DMS 273 (cell line): ENCODE results near the gene CD276.
"Not testable (repeated sequence)": the region's sequence is repeated elsewhere in the genome, so short reads cannot be mapped to it uniquely, and the experiment has no call there.

ENCODE experiments used
- DNase-seq: peaks from one replicate; lab custom pipeline; 2025; ENCODE audit not compliant: unreplicated experiment; lab: John Stamatoyannopoulos, UW

CD276 gene

DNA sequence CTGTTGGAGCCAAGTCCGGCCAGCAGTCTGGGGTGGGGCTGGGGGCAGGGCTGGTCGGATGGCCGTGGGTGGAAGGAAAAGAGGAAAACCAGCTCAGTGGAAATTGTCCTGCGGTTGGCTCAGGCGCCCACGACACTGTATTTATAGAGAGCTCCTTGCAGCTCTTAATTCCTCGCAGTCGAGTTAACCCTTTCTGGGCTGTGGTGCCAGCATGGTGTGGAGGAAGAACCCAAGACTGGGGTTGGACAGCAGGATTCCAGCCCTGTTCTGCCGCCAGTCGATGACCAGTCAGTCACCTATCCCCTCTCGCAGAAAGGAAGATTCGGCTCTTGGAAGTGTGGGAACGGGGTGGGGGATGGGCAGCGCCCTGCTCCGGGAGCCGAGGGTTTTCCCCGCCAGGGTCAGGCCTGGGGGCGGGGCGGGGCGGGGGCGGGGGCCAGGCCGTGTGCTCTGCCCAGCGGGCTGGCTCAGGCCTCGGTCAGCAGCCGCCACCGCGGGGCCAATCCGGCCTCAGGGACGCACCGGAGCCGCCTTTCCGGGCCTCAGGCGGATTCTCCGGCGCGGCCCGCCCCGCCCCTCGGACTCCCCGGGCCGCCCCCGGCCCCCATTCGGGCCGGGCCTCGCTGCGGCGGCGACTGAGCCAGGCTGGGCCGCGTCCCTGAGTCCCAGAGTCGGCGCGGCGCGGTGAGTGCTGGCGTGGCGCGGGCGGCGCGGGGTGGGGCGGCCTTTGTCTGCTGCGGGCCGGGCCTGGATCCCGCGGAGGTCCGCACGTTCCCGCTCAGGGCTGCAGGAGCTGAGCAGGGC lies at the start of gene CD276:
TSS of gene CD276 (plus strand) at position 607 of the 804 bp plus-strand sequence. CDS start 15,257 bp downstream, outside the sequence.
- peak; percentile 57 for DNase-seq

GRCh38 chr15:73637527-73637926 lies 46.7 kb upstream of the CD276 start:
- no peak for DNase-seq

DNA sequence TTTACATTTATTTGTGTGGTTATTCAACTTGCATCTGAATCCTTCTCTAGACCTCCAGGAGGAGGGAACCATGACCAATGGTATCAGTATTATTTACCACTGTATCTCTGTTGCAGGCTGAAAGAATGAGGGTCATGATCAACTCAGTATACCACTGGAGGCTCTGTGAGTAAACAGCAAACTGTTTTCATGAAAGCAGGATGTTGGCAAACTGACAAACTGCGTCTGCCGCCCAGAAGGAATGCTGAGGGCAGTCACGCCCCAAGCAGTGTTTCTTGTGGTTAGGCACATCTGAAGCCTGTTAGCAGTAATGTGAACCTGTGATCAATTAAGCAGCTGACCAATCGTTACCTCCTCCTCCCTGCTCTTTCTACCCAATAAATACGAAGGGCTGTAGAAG lies 44.7 kb upstream of the CD276 start:
- not testable (repeated sequence) for DNase-seq

GRCh38 chr15:73647259-73648013 lies 36.7 kb upstream of the CD276 start:
- no peak for DNase-seq

DNA sequence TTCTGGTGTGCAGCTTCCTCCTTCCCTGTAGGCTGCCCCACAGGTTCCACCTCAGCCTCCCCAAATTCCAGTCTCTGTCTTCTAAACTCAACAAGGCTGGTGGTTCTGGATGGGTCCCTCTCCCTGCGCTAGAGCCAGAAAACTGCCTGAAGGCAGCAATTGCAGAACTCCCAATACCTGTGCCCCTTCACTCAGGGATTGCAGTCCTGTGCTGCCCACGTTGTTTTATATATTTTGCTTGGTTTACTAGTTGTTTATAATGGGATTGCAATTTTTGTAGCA lies 36.2 kb upstream of the CD276 start:
- DNase-seq, result no peak

DNA sequence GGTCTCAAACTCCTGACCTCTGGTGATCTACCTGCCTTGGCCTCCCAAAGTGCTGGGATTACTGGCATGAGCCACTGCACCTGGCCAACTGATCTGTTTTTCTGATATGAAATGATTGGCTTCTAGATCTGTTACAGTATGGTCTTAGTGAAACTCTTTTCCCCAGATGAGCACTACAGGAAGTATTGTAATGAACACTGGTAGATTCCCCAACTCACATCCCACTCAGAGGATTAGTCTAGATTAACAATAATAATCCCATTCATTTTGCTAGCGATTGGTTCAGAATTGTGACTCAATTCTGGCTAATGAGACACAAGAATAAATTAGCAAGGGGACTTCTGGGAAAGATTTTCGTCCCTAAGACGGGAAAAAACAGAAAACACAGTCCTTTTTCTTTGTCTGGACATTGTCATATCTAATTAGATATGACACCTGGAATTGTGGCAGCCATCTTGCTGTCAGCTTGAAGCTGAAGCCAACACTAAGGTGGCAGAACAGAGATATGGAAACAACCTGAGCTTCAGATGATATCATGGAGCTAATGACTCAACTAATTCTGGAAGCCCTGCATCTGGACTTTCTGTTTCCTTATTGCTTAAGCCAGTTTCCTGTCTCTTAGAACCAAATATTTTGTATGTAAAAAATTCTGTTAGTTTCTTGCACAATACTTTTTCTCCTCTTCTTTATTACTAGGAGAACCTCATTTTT lies 33.6 kb upstream of the CD276 start:
- DNase-seq, result no peak

DNA sequence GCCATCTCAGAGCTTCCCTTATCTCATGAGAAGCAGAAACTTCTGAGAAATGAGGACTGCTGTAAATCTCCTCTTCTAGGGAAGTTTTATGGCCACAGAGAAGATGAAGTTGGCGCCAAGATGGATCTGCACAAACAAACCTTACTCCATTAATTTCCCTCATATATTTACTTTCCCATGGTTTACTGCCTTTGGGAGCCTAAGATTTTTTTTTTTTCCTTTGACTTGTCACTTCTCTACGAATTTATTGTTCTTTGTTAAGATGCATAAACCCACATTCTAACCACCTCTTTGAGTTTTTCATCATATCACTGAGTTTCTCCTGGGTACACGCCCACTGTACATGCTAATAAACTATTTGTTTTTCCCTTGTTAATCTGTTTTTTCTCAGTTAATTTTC lies 29.5 kb upstream of the CD276 start:
- no peak for DNase-seq

DNA sequence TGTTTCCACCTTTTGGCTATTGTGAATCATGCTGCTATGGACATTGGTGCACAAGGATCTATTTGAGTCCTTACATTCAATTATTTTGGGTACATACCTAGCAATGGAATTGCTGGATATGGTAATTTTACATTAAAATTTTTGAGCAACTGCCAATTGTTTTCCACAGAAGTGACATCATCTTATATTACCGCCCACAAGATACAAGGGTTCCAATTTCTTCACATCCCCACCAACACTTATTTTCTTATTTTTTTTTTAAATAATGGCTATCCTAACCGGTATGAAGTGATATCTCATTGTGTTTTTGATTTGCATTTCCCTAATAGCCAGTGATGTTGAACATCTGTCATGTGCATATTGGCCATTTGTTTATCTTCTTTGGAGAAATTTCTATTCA lies 28.5 kb upstream of the CD276 start:
- DNase-seq, result no peak

GRCh38 chr15:73658645-73659044 lies 25.5 kb upstream of the CD276 start:
- no peak for DNase-seq

DNA sequence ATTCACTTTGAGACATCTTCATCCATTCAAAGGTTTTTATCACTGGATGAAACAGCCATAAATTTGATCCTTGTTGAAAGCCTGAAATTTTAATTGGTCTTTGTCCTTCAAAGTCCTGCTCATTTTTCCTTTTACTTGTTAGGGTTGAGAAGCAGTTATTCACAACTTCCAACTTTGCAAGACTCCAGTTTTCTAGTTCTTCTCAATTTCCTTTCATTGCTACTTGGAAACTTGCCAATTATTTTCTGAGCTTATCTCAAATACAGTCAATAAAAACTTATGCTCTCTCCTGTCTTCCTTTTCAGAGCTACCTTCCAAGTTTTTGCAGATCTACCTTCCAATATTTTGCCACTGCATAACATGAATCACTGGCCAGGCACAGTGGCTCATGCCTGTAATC lies 23.7 kb upstream of the CD276 start:
- DNase-seq, result no peak

GRCh38 chr15:73674587-73674986 lies 9.6 kb upstream of the CD276 start:
- no peak for DNase-seq

DNA sequence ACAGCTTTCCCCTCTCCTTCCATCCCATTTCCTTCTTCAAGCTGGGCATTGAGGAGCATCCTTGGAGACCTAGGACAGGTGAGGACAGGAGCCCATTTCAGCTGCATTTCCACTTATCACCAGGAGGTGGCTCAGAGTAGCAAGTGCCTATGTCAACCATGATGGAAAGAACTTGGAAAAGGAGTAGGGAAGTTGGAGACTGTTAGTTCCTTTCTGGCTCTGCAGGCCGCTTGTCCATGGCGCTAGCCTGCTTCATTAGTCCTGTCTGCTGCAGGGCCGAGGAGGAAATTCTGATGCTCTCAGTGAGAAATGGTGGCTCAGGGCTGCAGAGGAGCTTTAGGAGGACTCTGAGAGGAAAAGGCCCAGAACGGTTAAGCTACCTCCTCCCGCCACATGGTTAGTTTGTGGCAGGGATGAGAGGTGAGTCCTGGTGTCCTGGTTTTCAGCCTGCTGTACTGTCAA lies 7.0 kb upstream of the CD276 start:
- peak; percentile 68 for DNase-seq

DNA sequence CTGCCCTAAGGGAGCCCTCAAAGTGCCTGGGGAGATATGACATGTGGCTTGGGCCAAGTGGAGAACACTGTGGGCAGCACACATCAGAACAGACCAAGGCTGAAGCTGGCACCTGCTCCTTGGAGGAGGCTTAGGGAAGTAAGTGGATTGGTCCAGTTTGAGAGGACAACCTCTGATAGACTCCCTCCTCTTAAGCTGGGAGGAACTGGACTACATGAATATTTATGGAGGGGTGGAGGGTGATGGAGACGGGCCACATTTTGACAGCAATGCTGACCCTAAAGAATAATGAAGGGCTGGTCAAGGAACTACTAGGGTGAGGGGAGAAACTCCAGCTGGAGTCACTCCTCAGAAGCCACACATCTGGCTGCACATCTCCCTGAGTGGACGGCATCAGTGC lies 6.5 kb upstream of the CD276 start:
- DNase-seq, result no peak

DNA sequence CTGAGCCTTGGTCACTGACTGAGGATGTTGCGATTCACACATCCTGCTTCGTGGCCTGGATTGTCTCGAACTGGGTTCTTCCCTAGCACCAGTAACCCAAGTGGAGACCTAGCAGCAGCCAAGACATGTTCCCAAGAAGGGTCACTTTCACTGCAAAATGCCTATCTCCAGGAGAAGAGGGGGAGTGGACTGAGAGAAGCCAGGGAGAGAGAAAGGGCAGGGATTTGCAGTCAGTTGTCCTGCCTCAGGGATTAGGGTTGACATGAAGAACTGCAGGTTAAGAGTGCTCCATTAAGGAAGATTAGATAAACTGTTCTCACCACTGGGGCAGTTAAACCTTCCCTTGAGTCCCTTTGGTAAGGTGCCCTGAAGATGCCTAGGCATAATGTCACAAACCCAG lies 5.7 kb upstream of the CD276 start:
- DNase-seq, result no peak

GRCh38 chr15:73679180-73679579 lies 5.0 kb upstream of the CD276 start:
- DNase-seq, result no peak

DNA sequence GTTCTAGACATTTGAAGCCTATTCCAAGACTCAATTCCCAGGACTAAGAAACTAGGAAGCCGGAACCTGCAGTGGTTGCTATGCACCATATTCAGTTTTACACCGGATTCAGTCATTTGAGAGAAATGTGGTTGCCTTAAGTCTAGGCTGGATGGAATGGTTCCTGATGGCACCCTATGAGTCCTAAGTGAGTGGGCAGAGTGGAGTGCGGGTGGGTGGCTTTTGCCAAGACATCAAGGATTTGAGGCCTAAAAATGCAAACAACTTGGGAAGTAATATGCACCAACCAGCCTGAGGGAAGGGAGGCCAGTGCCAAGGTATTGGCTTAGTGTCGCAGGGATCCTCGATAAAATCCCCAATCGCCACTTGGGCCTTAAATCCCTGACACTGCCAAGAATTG lies 4.2 kb upstream of the CD276 start:
- no peak for DNase-seq

- DNase-seq, result no peak
Observed at GRCh38 chr15:73680549-73680948, 3.6 kb upstream of the CD276 start.

- DNase-seq, result no peak
Observed at GRCh38 chr15:73681063-73681462, 3.1 kb upstream of the CD276 start.

DNA sequence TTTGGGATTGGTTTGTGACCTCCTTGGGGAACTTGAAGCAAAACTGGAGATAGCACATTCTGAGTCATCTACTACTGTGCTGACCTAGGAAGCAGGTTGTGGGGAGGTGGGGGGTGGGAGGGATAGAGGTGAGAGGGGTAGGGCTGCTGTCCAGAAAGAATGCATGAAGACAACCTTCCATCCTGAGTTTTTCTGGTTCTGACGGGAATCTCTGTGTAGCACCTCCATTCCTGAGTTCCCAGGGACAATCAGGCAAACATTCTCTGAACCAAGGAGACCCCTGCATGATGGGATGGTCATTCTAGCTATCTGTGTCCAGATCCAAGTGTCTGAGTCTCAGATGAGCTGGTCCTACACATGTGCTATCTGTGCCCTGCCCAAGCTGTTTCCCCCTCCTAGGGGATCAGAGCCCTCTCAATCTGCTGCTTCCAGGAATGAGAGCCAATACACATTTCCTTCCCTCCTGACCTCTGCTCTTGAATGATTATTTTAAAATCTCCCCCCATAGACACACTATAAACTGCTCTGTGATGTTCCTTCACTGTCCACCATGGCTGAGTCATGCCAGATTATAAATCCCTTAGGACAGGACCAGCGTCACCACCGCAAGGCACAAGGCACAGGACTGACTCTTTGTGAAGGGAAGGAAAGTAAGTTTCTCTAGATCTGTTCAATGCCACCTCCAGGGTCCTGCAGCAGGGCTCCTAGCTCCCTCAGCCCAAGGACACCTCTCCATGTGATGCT lies 2.2 kb upstream of the CD276 start:
- no peak for DNase-seq

DNA sequence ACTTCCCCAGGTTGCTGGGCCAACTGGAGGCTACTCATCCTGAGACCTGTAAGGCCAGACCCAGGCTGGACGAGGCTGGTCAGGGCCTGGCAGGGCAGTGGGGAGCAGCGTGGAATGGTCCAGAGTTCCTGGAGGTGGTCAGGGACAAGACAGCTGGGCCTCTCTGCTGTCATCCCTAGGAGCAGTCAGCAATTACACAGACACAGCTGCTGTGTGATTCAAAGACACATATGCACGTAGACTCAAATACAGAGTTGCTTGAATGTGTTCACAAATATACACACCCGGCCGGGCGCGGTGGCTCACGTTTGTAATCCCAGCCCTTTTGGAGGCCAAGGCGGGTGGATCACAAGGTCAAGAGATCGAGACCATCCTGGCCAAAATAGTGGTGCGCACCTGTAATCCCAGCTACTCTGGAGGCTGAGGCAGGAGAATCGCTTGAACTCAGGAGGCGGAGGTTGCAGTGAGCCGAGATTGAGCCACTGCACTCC lies 1.5 kb upstream of the CD276 start:
- DNase-seq, result no peak

DNA sequence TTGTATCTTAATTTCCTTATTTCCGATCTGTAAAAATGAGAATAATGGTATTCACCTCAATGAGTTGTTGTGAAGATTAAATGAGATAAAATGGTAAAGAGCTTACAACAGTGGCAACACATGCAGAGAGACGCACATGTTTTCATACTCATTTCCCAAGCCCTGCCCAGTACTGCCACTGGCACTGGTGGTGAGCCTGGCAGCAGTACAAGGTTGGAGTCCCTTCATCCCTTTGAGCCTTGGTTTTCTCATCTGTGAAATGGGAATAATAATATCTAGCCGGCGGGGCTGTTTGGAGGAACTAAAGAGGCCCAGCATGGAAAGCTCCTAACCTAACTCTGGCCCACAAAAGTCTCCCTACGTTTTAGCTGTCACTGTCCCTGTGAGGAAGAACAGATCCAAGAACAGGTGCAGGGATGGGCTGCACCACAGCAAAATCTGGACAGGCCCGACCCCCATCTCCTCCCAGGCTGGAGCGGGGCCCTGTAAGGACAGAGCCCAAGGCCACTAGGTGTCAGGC lies 866 bp upstream of the CD276 start:
- no peak for DNase-seq
